ENCODE measurements around the gene TTC33. TPM values are rescaled to one million over a fixed set of nuclear protein-coding genes. Genes with fewer than 3 reads are reported as not detected.

Gene TTC33
- total RNA-seq, 2 donors from 2014 or later = 10.3 to 22.5 TPM

GRCh38 chr5:40479939-40480338, 275.8 kb downstream of the TTC33 start:
- Histone ChIP-seq H3K27me3 (replicated peaks; ENCODE audit: insufficient read depth) (no peaks in the 10 kb centered on the region), H3K36me3 (no peaks in the 10 kb centered on the region), H3K4me1 (ENCODE audit: control insufficient read depth in 1 of 2, low read depth in 2 of 2) (peaks cover 5 to 11% of the 10 kb centered on the region in 2 donors), H3K9me3 (no peaks in the 10 kb centered on the region), H3K27ac (no peak overlapping the region), H3K4me3 (no peak overlapping the region)
- ATAC-seq (ENCODE audit: insufficient number of reproducible peaks, low FRiP score, low read depth) = no peak
- no peak for DNase-seq (ENCODE audit: low spot score)
- TF ChIP-seq, protein P1, sequence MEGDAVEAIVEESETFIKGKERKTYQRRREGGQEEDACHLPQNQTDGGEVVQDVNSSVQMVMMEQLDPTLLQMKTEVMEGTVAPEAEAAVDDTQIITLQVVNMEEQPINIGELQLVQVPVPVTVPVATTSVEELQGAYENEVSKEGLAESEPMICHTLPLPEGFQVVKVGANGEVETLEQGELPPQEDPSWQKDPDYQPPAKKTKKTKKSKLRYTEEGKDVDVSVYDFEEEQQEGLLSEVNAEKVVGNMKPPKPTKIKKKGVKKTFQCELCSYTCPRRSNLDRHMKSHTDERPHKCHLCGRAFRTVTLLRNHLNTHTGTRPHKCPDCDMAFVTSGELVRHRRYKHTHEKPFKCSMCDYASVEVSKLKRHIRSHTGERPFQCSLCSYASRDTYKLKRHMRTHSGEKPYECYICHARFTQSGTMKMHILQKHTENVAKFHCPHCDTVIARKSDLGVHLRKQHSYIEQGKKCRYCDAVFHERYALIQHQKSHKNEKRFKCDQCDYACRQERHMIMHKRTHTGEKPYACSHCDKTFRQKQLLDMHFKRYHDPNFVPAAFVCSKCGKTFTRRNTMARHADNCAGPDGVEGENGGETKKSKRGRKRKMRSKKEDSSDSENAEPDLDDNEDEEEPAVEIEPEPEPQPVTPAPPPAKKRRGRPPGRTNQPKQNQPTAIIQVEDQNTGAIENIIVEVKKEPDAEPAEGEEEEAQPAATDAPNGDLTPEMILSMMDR (IDR thresholded peaks at IDR 0.05) = no peak

- ATAC-seq (ENCODE audit: insufficient number of reproducible peaks, low FRiP score, low read depth) (no peak), DNase-seq (ENCODE audit: low spot score) (no peak)
- Histone ChIP-seq H3K4me3 (no peak overlapping the region), H3K27me3 (replicated peaks; ENCODE audit: insufficient read depth) (no peaks in the 10 kb centered on the region), H3K27ac (no peak overlapping the region), H3K36me3 (no peaks in the 10 kb centered on the region), H3K4me1 (ENCODE audit: control insufficient read depth in 1 of 2, low read depth in 2 of 2) (peaks cover 5 to 11% of the 10 kb centered on the region in 2 donors), H3K9me3 (no peaks in the 10 kb centered on the region)
- TF ChIP-seq, protein P1 (IDR thresholded peaks at IDR 0.05) = no peak
These were observed 277.0 kb downstream of the TTC33 start for GRCh38 chr5:40478766-40479165.

- no peak for DNase-seq (ENCODE audit: low spot score)
- H3K27me3 ChIP-seq (replicated peaks; ENCODE audit: insufficient read depth) = no peaks in the 10 kb centered on the region
- peaks cover 5 to 11% of the 10 kb centered on the region in 2 donors for H3K4me1 ChIP-seq (ENCODE audit: control insufficient read depth in 1 of 2, low read depth in 2 of 2)
- no peak overlapping the region for H3K4me3 ChIP-seq
- TF ChIP-seq, protein P1 (IDR thresholded peaks at IDR 0.05) = no peak
- ATAC-seq (ENCODE audit: insufficient number of reproducible peaks, low FRiP score, low read depth) = peak; percentile 48
- H3K9me3 ChIP-seq = no peaks in the 10 kb centered on the region
- peak overlapping the region in 1 of 2 donors; percentile 22 for H3K27ac ChIP-seq
- H3K36me3 ChIP-seq = no peaks in the 10 kb centered on the region
These were observed 277.8 kb downstream of the TTC33 start for GRCh38 chr5:40477856-40478546.

- peaks cover 5 to 11% of the 10 kb centered on the region in 2 donors for H3K4me1 ChIP-seq (ENCODE audit: control insufficient read depth in 1 of 2, low read depth in 2 of 2)
- ATAC-seq (ENCODE audit: insufficient number of reproducible peaks, low FRiP score, low read depth) = no peak
- H3K27ac ChIP-seq = no peak overlapping the region
- H3K4me3 ChIP-seq = no peak overlapping the region
- no peak for DNase-seq (ENCODE audit: low spot score)
- H3K36me3 ChIP-seq = no peaks in the 10 kb centered on the region
- H3K9me3 ChIP-seq = no peaks in the 10 kb centered on the region
- no peaks in the 10 kb centered on the region for H3K27me3 ChIP-seq (replicated peaks; ENCODE audit: insufficient read depth)
- TF ChIP-seq, protein P1 (IDR thresholded peaks at IDR 0.05) = no peak
These were observed 280.2 kb downstream of the TTC33 start for GRCh38 chr5:40475561-40475960.

DNA sequence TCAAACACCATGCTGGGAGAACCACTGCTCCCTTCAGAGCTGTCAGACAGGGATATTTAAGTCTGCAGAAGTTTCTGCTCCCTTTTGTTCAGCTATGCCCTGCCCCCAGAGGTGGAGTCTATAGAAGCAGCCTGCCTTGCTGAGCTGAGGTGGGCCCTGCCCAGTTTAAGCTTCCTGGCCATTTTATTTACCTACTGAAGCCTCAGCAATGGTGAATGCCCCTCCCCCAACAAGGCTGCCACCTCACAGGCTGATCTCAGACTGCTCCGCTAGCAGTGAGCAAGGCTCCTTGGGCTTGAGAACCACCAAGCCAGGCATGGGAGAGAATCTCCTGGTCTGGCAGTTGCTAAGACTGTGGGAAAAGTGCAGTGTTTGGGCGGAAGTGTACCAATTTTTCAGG, 281.5 kb downstream of the TTC33 start:
- Histone ChIP-seq H3K4me3 (no peak overlapping the region), H3K4me1 (ENCODE audit: control insufficient read depth in 1 of 2, low read depth in 2 of 2) (peaks cover 5 to 11% of the 10 kb centered on the region in 2 donors), H3K27me3 (replicated peaks; ENCODE audit: insufficient read depth) (no peaks in the 10 kb centered on the region), H3K36me3 (no peaks in the 10 kb centered on the region), H3K9me3 (no peaks in the 10 kb centered on the region), H3K27ac (no peak overlapping the region)
- TF ChIP-seq, protein P1 (IDR thresholded peaks at IDR 0.05) = no peak
- DNase-seq (ENCODE audit: low spot score) = no peak
- no peak for ATAC-seq (ENCODE audit: insufficient number of reproducible peaks, low FRiP score, low read depth)
